HepG2 (cell line): ENCODE data around the gene TTF2. TPM values are rescaled to one million over a fixed set of nuclear protein-coding genes. Genes with fewer than 3 reads are reported as not detected.

ENCODE experiments used
- ATAC-seq: fragments of 200-7000 bp; cut with Tn5 transposase; 3 replicates; pipeline ENCODE4 v1.9.1; 2020; ENCODE audit warnings: mild to moderate bottlenecking, moderate library complexity
- BruUV-seq: library from RNA; stranded (reverse); fragments of 400-500 nt; replicated peaks from 2 replicates; lab custom pipeline; 2021; lab: Mats Ljungman, UMichigan
- CTCF ChIA-PET: fragments of 300-600 bp; formaldehyde crosslinking; extraction: SDS; loops from one replicate; lab custom pipeline; 2021; ENCODE audit warnings: low total read pairs, inconsistent platforms, low intra/inter-chr PET ratio; lab: Yijun Ruan, JAX
- POLR2A ChIA-PET: fragments of 350-600 bp; sonication (Branson Sonifier 250); formaldehyde crosslinking; loops from one replicate; lab custom pipeline; 2020; ENCODE audit warnings: antibody characterized with exemption, inconsistent platforms; lab: Yijun Ruan, JAX
- DNase-seq: peaks from one replicate; pipeline ENCODE4 v3.0.0-alpha.2; 2015; ENCODE audit warnings: low spot score
- FAIRE-seq: peaks from 3 replicates; lab custom pipeline; 2011; peaks lifted over from hg19 to GRCh38; lab: Jason Lieb, UNC
- H2AFZ ChIP-seq: one replicate; pipeline ENCODE4 v1.6.1; 2011; ENCODE audit warnings: low read length, inconsistent platforms
- H3K27ac ChIP-seq: fragments of 300-600 bp; 3 replicates; pipeline ENCODE4 v1.8.0; 2011; ENCODE audit warnings: mixed run types, mild to moderate bottlenecking, mixed read lengths, low read length, inconsistent platforms; ENCODE audit not compliant: insufficient read depth; ENCODE audit errors: extremely low read length
- H3K27me3 ChIP-seq, 2 experiments: fragments of 200-600 bp in 1 of 2; 2 replicates in 1 of 2; 3 replicates in 1 of 2; pipeline versions ENCODE4 v1.6.0 to v1.8.0; 2011; ENCODE audit warnings: low read length in 2 of 2, mild to moderate bottlenecking in 2 of 2, moderate library complexity in 2 of 2, inconsistent platforms in 1 of 2; ENCODE audit not compliant: insufficient read depth in 2 of 2, control insufficient read depth in 1 of 2
- H3K36me3 ChIP-seq, 2 experiments: fragments of 200-600 bp in 1 of 2; replicated peaks in 1 of 2; 2 replicates in 1 of 2; 3 replicates in 1 of 2; pipeline versions ENCODE4 v1.5.1 to v1.8.0; 2011; ENCODE audit warnings: low read length in 2 of 2, inconsistent platforms in 1 of 2; ENCODE audit not compliant: insufficient read depth in 2 of 2, control insufficient read depth in 1 of 2
- H3K4me1 ChIP-seq: 2 replicates; pipeline ENCODE4 v1.5.1; 2012; ENCODE audit warnings: low read length, inconsistent platforms; ENCODE audit not compliant: insufficient read depth
- H3K4me2 ChIP-seq: 2 replicates; pipeline ENCODE4 v1.6.0; 2011; ENCODE audit warnings: low read depth, low read length, inconsistent platforms
- H3K4me3 ChIP-seq, 3 experiments: fragments of 200-600 bp in 1 of 3; sonication (generic), shearing (Covaris generic) in 1 of 3; replicated peaks in 1 of 3; 2 replicates each; pipeline ENCODE4 v1.5.1; 2011 to 2016; ENCODE audit warnings: low read length in 3 of 3, inconsistent platforms in 2 of 3, low read depth in 2 of 3, mild to moderate bottlenecking in 2 of 3, control low read depth in 1 of 3, mixed read lengths in 1 of 3; ENCODE audit not compliant: insufficient read depth in 1 of 3
- H3K79me2 ChIP-seq: one replicate; pipeline ENCODE4 v1.6.1; 2011; ENCODE audit warnings: low read length, inconsistent platforms; ENCODE audit not compliant: insufficient read depth
- H3K9ac ChIP-seq: 2 replicates; pipeline ENCODE4 v1.6.0; 2011; ENCODE audit warnings: mild to moderate bottlenecking, low read depth, low read length, inconsistent platforms; ENCODE audit not compliant: insufficient read depth
- H3K9me3 ChIP-seq: 2 replicates; pipeline ENCODE4 v1.5.1; 2012; ENCODE audit warnings: mild to moderate bottlenecking, low read length
- H4K20me1 ChIP-seq: 2 replicates; pipeline ENCODE4 v1.6.0; 2011; ENCODE audit warnings: inconsistent platforms, mild to moderate bottlenecking, low read length, moderate library complexity; ENCODE audit not compliant: insufficient read depth
- ELF4 ChIP-seq: sonication (generic); formaldehyde crosslinking; IDR thresholded peaks from 2 replicates; pipeline ENCODE4 v1.5.0; 2020; ENCODE audit warnings: missing genetic modification reagents, mild to moderate bottlenecking, moderate library complexity, borderline replicate concordance
- EZH2 ChIP-seq: conservative IDR thresholded peaks from 2 replicates; pipeline ENCODE4 v1.6.1; 2012; ENCODE audit warnings: mild to moderate bottlenecking, low read depth, low read length, moderate library complexity
- FOXP1 ChIP-seq, 2 experiments: fragments of 450-650 bp in 1 of 2; IDR thresholded peaks; 2 replicates each; pipeline ENCODE4 v1.6.1; 2017 to 2018; ENCODE audit warnings: antibody characterized with exemption in 1 of 2
- NAIF1 ChIP-seq: sonication (generic); formaldehyde crosslinking; IDR thresholded peaks from 2 replicates; pipeline ENCODE4 v1.5.0; 2020; ENCODE audit warnings: mild to moderate bottlenecking, missing genetic modification reagents, borderline replicate concordance
- NCOA2 ChIP-seq: sonication (generic); formaldehyde crosslinking; IDR thresholded peaks from 2 replicates; pipeline ENCODE4 v1.8.0; 2022; ENCODE audit warnings: inconsistent platforms
- NFIB ChIP-seq: sonication (generic); formaldehyde crosslinking; IDR thresholded peaks from 2 replicates; pipeline ENCODE4 v1.9.0; 2021; ENCODE audit warnings: missing genetic modification reagents, mild to moderate bottlenecking, borderline replicate concordance
- RELA ChIP-seq: sonication (generic); formaldehyde crosslinking; IDR thresholded peaks from 2 replicates; pipeline ENCODE4 v1.4.0; 2020; ENCODE audit warnings: missing genetic modification reagents
- RNF2 ChIP-seq: fragments of 450-650 bp; conservative IDR thresholded peaks from 2 replicates; pipeline ENCODE4 v1.6.1; 2016; ENCODE audit warnings: low read depth
- SCMH1 ChIP-seq: sonication (generic); formaldehyde crosslinking; IDR thresholded peaks from 2 replicates; pipeline ENCODE4 v1.9.0; 2021; ENCODE audit warnings: missing genetic modification reagents, mild to moderate bottlenecking, borderline replicate concordance
- ZBTB33 ChIP-seq: sonication (generic); formaldehyde crosslinking; IDR thresholded peaks from 2 replicates; pipeline ENCODE4 v1.4.0; 2020; ENCODE audit warnings: missing genetic modification reagents
- ZBTB7A ChIP-seq: sonication (generic); formaldehyde crosslinking; IDR thresholded peaks from 2 replicates; pipeline ENCODE4 v1.8.0; 2022; ENCODE audit warnings: mild to moderate bottlenecking, missing genetic modification reagents
- ZMYM2 ChIP-seq: sonication (generic); formaldehyde crosslinking; IDR thresholded peaks from 2 replicates; pipeline ENCODE4 v1.8.0; 2022; ENCODE audit warnings: mild to moderate bottlenecking, missing genetic modification reagents
- ZNF101 ChIP-seq: sonication (generic); formaldehyde crosslinking; IDR thresholded peaks from 2 replicates; pipeline ENCODE4 v1.4.0; 2020; ENCODE audit warnings: mild to moderate bottlenecking, low read depth, missing genetic modification reagents, borderline replicate concordance
- ZNF20 ChIP-seq: sonication (generic); formaldehyde crosslinking; IDR thresholded peaks from 2 replicates; pipeline ENCODE4 v1.4.0; 2020; ENCODE audit warnings: mild to moderate bottlenecking, moderate library complexity, missing genetic modification reagents
- ZNF784 ChIP-seq: sonication (generic); formaldehyde crosslinking; IDR thresholded peaks from 2 replicates; pipeline ENCODE4 v1.5.1; 2020; ENCODE audit warnings: missing genetic modification reagents, mild to moderate bottlenecking, borderline replicate concordance
- ZUFSP ChIP-seq: sonication (generic); formaldehyde crosslinking; IDR thresholded peaks from 2 replicates; pipeline ENCODE4 v1.9.0; 2021; ENCODE audit warnings: missing genetic modification reagents, mild to moderate bottlenecking, borderline replicate concordance
- WGBS: methylation state at CpG from one replicate; pipeline ENCODE4 v1.1.6; 2017; ENCODE audit warnings: low lambda C conversion rate; 5-methylcytosine and 5-hydroxymethylcytosine counted together
- in situ Hi-C: cut with HindIII; loops from 2 replicates; pipeline ENCODE4 v1.10.0; 2017; ENCODE audit warnings: low pct_unique_long_range_greater_than_20kb; ENCODE audit not compliant: extremely low pct_ligation_motif_present
- intact Hi-C: fragments of 100-400 bp; cut with micrococcal nuclease; formaldehyde crosslinking; loops from one replicate; pipeline ENCODE4 v1.10.0; 2022; ENCODE audit not compliant: unreplicated experiment
- polyA plus RNA-seq, 8 experiments: library from polyadenylated mRNA; depleted of rRNA in 3 of 8; stranded (reverse) in 7 of 8; unstranded in 1 of 8; fragments of >200 nt; fragmentation: Illumina TruSeq in 4 of 8; extraction: Trizol in 4 of 8; gene quantifications; 2 replicates each; pipeline versions ENCODE4 v1.2.1 to v1.2.3, GENCODE V29; 2011 to 2016; ENCODE audit warnings: low read depth in 4 of 8, missing spikeins in 1 of 8, mixed read lengths in 1 of 8; ENCODE audit not compliant: insufficient read depth in 1 of 8
- total RNA-seq, 5 experiments: library from RNA; depleted of rRNA; stranded (reverse); fragments of >200 nt; fragmentation: Illumina TruSeq; extraction: Trizol; gene quantifications; 2 replicates each; pipeline ENCODE4 v1.2.3, GENCODE V29; 2016; ENCODE audit warnings: low read depth in 1 of 5

The TTF2 gene
- total and polyA plus RNA-seq, 2 of the 13 experiments (the other 11 are each of a cell fraction or from before 2014, with no cell fraction given): 12.8 to 48.9 TPM

GRCh38 chr1:117060441-117061317, 553 bp downstream of the TTF2 start (continued):
- TF ChIP-seq NFIB (CRISPR knock-in tag): no peak
- no peak for TF ChIP-seq ZUFSP (CRISPR knock-in tag)
- no peak for TF ChIP-seq ZNF20 (CRISPR knock-in tag)
- 0 out of 2 replicates have a peak, but pooled peaks have one; percentile 38 for TF ChIP-seq RNF2
- no peak for TF ChIP-seq ZNF101 (CRISPR knock-in tag)
- TF ChIP-seq, all 625 proteins: peak for 33

- ATAC-seq: no peak
- H3K79me2 ChIP-seq: no peaks in the 10 kb centered on the region
- H4K20me1 ChIP-seq: no peaks in the 10 kb centered on the region
- no peak overlapping the region for H3K4me2 ChIP-seq
- H3K9ac ChIP-seq: no peak overlapping the region
- no peaks in the 10 kb centered on the region for H3K9me3 ChIP-seq
- no peak overlapping the region for H3K27ac ChIP-seq
- peaks cover 0 to 3% of the 10 kb centered on the region in 2 experiments; a peak in 2 of 5 replicates for H3K36me3 ChIP-seq
- no peak for DNase-seq
- no peak for FAIRE-seq
- in situ Hi-C loops (no loop called here), intact Hi-C loops (loop anchor here (2.0 kb wide), 1 partner anchor 491 kb away; the partner anchor contains the start of gene CD58)
- H2AFZ ChIP-seq: no peak overlapping the region
- no peaks in the 10 kb centered on the region; a peak in 1 of 5 replicates for H3K27me3 ChIP-seq
- 88% methylated on average over 2 of the region's 2 CpGs for WGBS
- H3K4me3 ChIP-seq: no peak overlapping the region
- ChIA-PET POLR2A (no interaction called here), CTCF (no interaction called here)
- no TSS peak for BruUV-seq
- H3K4me1 ChIP-seq: peaks cover 23% of the 10 kb centered on the region
- TF ChIP-seq NCOA2 (no peak), ZMYM2 (CRISPR knock-in tag) (no peak), NAIF1 (CRISPR knock-in tag) (no peak), ZBTB7A (no peak), ZBTB33 (no peak), EZH2 (no peak), ZNF784 (CRISPR knock-in tag) (no peak), SCMH1 (CRISPR knock-in tag) (no peak), RELA (CRISPR knock-in tag) (no peak), FOXP1 (IDR thresholded peaks at IDR 0.05) (no peak), FOXP1 (CRISPR knock-in tag; IDR thresholded peaks at IDR 0.05) (no peak), ELF4 (CRISPR knock-in tag) (no peak)
Measured at GRCh38 chr1:117061986-117062415, 1.9 kb downstream of the TTF2 start.
